ENCODE data around the gene NR5A1.

The NR5A1 gene

GRCh38 chr9:124479947-124480620 lies 27.1 kb downstream of the NR5A1 start:
- DNase-seq: no peak

GRCh38 chr9:124479371-124479770 lies 27.8 kb downstream of the NR5A1 start:
- DNase-seq: no peak

GRCh38 chr9:124478354-124478753 lies 28.8 kb downstream of the NR5A1 start:
- no peak for DNase-seq

- no peak for DNase-seq
These were observed 29.4 kb downstream of the NR5A1 start for GRCh38 chr9:124477648-124478285.

- no peak for DNase-seq
These were observed 30.0 kb downstream of the NR5A1 start for GRCh38 chr9:124477211-124477647.

GRCh38 chr9:124475868-124476690 lies 31.1 kb downstream of the NR5A1 start:
- DNase-seq: no peak

GRCh38 chr9:124475158-124475867 lies 31.9 kb downstream of the NR5A1 start:
- no peak for DNase-seq

- DNase-seq: no peak
These were observed 33.0 kb downstream of the NR5A1 start for GRCh38 chr9:124474151-124474550.

- DNase-seq: no peak
These were observed 33.9 kb downstream of the NR5A1 start for GRCh38 chr9:124473310-124473709.

- no peak for DNase-seq
These were observed 34.4 kb downstream of the NR5A1 start for GRCh38 chr9:124472770-124473169.

- DNase-seq: no peak
These were observed 35.4 kb downstream of the NR5A1 start for GRCh38 chr9:124471761-124472160.

- DNase-seq: no peak
These were observed 36.5 kb downstream of the NR5A1 start for GRCh38 chr9:124470726-124471125.

- no peak for DNase-seq
These were observed 36.9 kb downstream of the NR5A1 start for GRCh38 chr9:124470306-124470705.

- DNase-seq: no peak
These were observed 38.0 kb downstream of the NR5A1 start for GRCh38 chr9:124469011-124469832.

GRCh38 chr9:124468061-124468740 lies 39.0 kb downstream of the NR5A1 start:
- no peak for DNase-seq

- no peak for DNase-seq
These were observed 39.7 kb downstream of the NR5A1 start for GRCh38 chr9:124467410-124468060.

- DNase-seq: no peak
These were observed 41.5 kb downstream of the NR5A1 start for GRCh38 chr9:124465736-124466135.

GRCh38 chr9:124462739-124463138 lies 44.5 kb downstream of the NR5A1 start:
- DNase-seq: no peak

GRCh38 chr9:124458441-124458840 lies 48.8 kb downstream of the NR5A1 start:
- DNase-seq: no peak

- no peak for DNase-seq
These were observed 49.2 kb downstream of the NR5A1 start for GRCh38 chr9:124457887-124458431.

Data from stimulated activated CD8-positive, alpha-beta memory T cell treated with anti-CD3 and anti-CD28 coated beads, Interleukin-4, amount 100 ng/mL, for 48 hours (primary cell).